RWPE1 (cell line): Measurements from ENCODE around the gene CPEB2.

Experiments used
- CTCF ChIA-PET: fragments of 350-600 bp; sonication (Branson Sonifier 250); formaldehyde crosslinking; extraction: SDS; loops from one replicate; lab custom pipeline; 2021; lab: Yijun Ruan, JAX
- POLR2A ChIA-PET: fragments of 400-600 bp; formaldehyde crosslinking; extraction: SDS; loops from one replicate; lab custom pipeline; 2020; ENCODE audit warnings: antibody characterized with exemption; ENCODE audit not compliant: low non-redundant PET; lab: Yijun Ruan, JAX
- DNase-seq: peaks from one replicate; pipeline ENCODE4 v3.0.0; 2012; ENCODE audit warnings: low spot score
- H3K27ac ChIP-seq: fragments of 450-650 bp; 2 replicates; pipeline ENCODE4 v1.5.1; 2017
- TF ChIP-seq, protein P1 (sequence below): fragments of 450-650 bp; conservative IDR thresholded peaks from 2 replicates; pipeline ENCODE4 v1.5.1; 2017; ENCODE audit warnings: low read depth, mild to moderate bottlenecking

Gene CPEB2

DNA sequence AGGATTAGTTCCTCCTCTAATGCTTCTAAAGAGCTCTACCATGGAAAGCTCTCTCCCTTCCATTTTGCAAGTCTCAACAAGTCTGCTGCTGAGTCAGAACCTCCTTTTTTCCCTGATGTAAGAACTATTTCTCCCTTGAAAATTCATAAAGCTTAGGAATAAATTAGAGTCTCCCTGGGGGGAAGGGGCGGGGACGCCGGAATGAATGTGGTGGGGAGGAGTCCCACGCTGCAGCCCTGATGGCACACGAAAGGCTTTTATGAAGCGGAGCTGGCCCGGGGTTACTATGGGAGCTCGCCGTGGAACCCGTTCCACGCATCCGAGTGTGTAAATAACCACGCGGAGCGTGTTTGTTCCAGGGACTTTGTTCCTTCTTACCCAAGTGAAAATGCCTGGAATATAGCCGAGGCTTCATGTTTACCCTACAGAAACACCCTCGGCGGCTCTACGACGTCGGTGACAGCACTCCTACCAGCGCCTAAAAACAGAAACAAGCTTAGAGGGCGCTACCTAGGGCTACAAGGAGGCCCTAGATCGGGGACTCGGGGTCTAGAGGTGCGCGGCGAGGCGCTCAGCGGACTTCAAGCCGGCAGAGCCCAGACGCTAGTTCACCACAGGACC, 923 bp upstream of the CPEB2 start:
- POLR2A ChIA-PET: no interaction called here

DNA sequence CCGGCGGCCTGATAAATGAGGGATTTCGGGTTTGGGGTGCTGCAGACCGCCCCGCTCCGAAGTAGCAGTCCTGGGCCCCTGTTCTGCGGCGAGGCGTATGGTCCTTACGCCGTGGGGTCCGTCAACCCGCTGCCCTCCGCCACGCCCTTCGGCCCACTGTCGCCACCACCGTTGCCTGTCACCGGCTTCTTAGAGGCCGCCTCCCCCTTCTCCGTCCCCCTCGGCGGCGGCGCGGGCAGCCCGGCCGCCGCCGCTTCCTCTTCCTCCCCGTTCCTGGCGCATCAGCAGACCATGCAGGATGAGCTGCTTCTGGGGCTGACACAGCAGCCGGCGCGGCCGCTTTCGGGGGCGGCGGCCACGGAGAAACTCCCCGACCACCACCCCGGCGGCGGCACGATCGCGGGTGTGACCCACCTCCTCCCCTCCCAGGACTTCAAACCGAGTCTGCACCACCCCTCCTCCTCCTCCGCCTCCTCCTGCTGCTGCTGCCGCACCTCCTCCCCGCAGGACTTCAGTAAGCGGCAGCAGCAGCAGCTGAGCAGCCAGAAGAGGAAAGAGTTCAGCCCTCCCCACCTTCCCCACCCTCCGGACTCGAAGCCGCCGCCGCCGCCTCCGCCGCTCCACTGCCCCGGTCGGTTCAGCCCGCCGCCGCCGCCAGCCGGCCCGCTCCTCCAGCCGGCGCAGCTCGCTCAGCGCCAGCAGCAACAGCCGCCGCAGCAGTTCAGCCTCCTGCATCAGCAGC, 549 bp downstream of the CPEB2 start:
- TF ChIP-seq, protein P1, sequence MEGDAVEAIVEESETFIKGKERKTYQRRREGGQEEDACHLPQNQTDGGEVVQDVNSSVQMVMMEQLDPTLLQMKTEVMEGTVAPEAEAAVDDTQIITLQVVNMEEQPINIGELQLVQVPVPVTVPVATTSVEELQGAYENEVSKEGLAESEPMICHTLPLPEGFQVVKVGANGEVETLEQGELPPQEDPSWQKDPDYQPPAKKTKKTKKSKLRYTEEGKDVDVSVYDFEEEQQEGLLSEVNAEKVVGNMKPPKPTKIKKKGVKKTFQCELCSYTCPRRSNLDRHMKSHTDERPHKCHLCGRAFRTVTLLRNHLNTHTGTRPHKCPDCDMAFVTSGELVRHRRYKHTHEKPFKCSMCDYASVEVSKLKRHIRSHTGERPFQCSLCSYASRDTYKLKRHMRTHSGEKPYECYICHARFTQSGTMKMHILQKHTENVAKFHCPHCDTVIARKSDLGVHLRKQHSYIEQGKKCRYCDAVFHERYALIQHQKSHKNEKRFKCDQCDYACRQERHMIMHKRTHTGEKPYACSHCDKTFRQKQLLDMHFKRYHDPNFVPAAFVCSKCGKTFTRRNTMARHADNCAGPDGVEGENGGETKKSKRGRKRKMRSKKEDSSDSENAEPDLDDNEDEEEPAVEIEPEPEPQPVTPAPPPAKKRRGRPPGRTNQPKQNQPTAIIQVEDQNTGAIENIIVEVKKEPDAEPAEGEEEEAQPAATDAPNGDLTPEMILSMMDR: no peak
- H3K27ac ChIP-seq: peak overlapping the region; percentile 99
- peak; percentile 19 for DNase-seq
- POLR2A ChIA-PET: no interaction called here
- CTCF ChIA-PET: interaction anchor here (0.9 kb wide), 1 partner anchor 253 kb away, joined by 4 read pairs; no protein-coding TSS in a partner anchor

More for the DNA sequence above, 923 bp upstream of the CPEB2 start:
- TF ChIP-seq, protein P1: no peak
- CTCF ChIA-PET: interaction anchor here (0.7 to 0.9 kb wide), 2 partner anchors 252 to 393 kb away, joined by 3 to 4 read pairs; no protein-coding TSS in a partner anchor
- peak overlapping the region; percentile 99 for H3K27ac ChIP-seq
- peak; percentile 78 for DNase-seq

DNA sequence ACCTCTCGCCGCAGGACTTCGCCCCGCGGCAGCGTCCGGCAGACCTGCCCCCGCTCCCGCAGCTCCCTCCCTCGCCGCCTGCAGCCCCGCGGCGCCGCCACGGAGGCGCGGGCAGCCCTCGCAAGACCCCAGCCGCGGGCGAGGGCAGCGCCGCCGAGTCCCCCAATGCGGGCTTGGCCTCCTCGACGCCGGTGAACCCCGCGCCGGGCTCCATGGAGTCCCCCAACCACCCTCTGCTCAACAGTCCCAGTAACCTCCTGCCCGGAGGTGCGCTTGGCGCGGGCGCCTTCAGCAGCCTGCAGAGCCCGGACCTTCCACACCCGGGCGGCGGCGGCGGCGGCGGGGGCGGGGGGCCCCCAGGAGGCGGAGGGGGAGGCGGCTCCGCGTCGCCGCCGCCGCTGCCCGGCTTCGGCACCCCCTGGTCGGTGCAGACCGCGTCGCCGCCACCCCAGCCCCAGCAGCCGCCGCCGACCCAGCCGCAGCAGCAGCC, 1.2 kb downstream of the CPEB2 start:
- DNase-seq: peak; percentile 6
- peak overlapping the region; percentile 99 for H3K27ac ChIP-seq
- CTCF ChIA-PET: interaction anchor here (0.9 kb wide), 1 partner anchor 254 kb away, joined by 4 read pairs; no protein-coding TSS in a partner anchor
- POLR2A ChIA-PET: no interaction called here
- TF ChIP-seq, protein P1: no peak

DNA sequence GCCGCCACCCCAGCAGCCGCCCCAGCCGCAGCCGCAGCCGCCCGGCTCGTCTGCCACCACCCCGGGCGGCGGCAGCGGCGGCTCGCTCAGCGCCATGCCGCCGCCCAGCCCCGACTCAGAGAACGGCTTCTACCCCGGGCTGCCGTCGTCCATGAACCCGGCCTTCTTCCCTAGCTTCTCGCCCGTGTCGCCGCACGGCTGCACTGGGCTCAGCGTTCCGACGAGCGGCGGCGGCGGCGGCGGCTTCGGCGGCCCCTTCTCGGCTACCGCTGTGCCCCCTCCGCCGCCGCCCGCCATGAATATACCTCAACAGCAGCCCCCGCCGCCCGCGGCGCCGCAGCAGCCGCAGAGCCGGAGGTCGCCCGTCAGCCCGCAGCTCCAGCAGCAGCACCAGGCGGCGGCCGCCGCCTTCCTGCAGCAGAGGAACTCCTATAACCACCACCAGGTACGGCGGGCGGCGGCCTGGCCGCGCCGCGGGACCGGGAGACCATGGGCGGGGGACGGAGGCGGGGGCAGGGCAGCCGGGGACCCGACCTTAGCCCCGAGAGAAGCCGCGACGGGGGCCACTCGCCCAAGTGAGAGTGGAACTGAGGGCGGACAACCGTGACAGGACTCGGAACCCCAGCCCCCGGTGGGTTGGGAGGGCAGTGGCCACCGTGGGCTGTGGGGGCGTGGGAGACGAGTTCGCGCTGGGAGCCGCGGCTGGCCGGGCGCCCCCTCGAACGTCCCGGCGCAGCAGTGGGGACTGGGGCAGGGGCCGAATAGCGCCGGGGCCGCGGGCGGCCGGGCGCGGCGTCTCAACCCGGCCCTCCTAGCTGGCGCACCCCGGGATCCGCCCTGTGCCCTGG, 1.8 kb downstream of the CPEB2 start:
- CTCF ChIA-PET: interaction anchor here (0.5 to 0.9 kb wide), 3 partner anchors 131 to 287 kb away, joined by 3 to 4 read pairs (median 3); no protein-coding TSS in a partner anchor
- POLR2A ChIA-PET: no interaction called here
- H3K27ac ChIP-seq: peak overlapping the region; percentile 99
- DNase-seq: peak; percentile 11
- TF ChIP-seq, protein P1: no peak

DNA sequence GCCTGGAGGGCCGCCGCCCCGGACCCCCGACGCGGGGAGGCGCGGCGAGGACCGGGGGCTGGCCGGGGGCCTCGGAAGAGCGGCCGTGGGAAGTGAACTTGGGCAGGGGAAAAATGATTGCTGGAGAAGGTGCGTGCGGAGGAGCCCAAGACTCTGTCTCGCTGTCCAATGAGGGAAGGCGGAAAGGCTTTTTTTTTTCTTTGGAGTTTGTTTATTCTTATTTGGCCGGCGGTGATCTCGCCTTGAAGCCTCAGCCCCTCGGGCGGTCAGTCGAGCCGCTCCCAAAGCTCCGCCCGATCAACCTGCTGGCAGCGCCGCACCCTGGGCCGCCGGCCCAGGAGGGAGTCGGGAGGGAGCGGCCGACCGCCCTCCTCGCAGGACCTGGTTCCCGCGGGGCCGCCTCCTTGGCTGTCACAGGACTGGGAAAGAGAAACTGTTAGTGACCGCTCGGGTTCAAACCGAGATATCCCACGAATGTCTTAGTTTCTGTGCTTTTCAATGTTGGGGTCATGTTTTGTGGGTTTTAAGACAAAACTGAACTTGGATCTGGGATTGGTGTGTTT, 2.5 kb downstream of the CPEB2 start:
- CTCF ChIA-PET: interaction anchor here (0.6 kb wide), 1 partner anchor 288 kb away, joined by 3 read pairs; no protein-coding TSS in a partner anchor
- H3K27ac ChIP-seq: peak overlapping the region; percentile 99
- TF ChIP-seq, protein P1: no peak
- peak; percentile 42 for DNase-seq
- POLR2A ChIA-PET: no interaction called here
